T-cell (primary cell): ENCODE data around the gene NR1H3. TPM values are rescaled to one million over a fixed set of nuclear protein-coding genes. Genes with fewer than 3 reads are reported as not detected.
"Not testable (repeated sequence)": the region's sequence is repeated elsewhere in the genome, so short reads cannot be mapped to it uniquely, and the experiment has no call there.

Experiments used
- ATAC-seq, 4 experiments: fragments of 200-7000 bp in 3 of 4; fragments of 150-1000 bp in 1 of 4; cut with Tn5 transposase; replicated peaks in 1 of 4; 1 replicate in 3 of 4; 2 replicates in 1 of 4; pipeline ENCODE4 v1.10.0; 2021; ENCODE audit warnings: moderate library complexity in 3 of 4, mild to moderate bottlenecking in 2 of 4, moderate number of reproducible peaks in 1 of 4
- CTCF ChIA-PET, 2 donors: fragments of 300-600 bp; sonication (Branson Sonifier 250); formaldehyde crosslinking; loops; one replicate each; lab custom pipeline; 2022; ENCODE audit warnings: antibody characterized with exemption in 2 of 2; lab: Charles Lee
- POLR2A ChIA-PET, 2 donors: fragments of 300-600 bp; sonication (Branson Sonifier 250); formaldehyde crosslinking; loops; one replicate each; lab custom pipeline; 2022; ENCODE audit warnings: antibody characterized with exemption in 2 of 2; lab: Charles Lee
- DNase-seq, 35 experiments: peaks; one replicate each; pipeline versions ENCODE4 v3.0.0 to v3.0.0-alpha.2; 2013 to 2023
- H3K27ac ChIP-seq: one replicate; pipeline ENCODE4 v1.5.1; 2013; ENCODE audit warnings: low read length
- H3K27me3 ChIP-seq, 2 experiments: replicated peaks in 1 of 2; 1 replicate in 1 of 2; 2 replicates in 1 of 2; pipeline versions ENCODE4 v1.6.1 to v1.7.0; 2013; ENCODE audit warnings: low read length in 1 of 2, mixed read lengths in 1 of 2; ENCODE audit not compliant: control insufficient read depth in 2 of 2, insufficient read depth in 2 of 2; ENCODE audit errors: extremely low read depth in 1 of 2
- H3K36me3 ChIP-seq, 2 donors: 1 replicate in 1 of 2; 2 replicates in 1 of 2; pipeline versions ENCODE4 v1.6.1 to v1.7.0; 2013; ENCODE audit warnings: low read length in 1 of 2; ENCODE audit not compliant: control insufficient read depth in 2 of 2, insufficient read depth in 1 of 2; ENCODE audit errors: extremely low read depth in 1 of 2
- H3K4me1 ChIP-seq, 2 experiments: 1 replicate in 1 of 2; 2 replicates in 1 of 2; pipeline versions ENCODE4 v1.6.1 to v1.7.0; 2013; ENCODE audit warnings: low read length in 2 of 2, mixed read lengths in 1 of 2; ENCODE audit not compliant: insufficient read depth in 2 of 2, control insufficient read depth in 1 of 2; ENCODE audit errors: extremely low read depth in 1 of 2
- H3K4me3 ChIP-seq, 2 donors: 1 replicate in 1 of 2; 2 replicates in 1 of 2; pipeline versions ENCODE4 v1.5.1 to v1.7.0; 2013; ENCODE audit warnings: mild to moderate bottlenecking in 2 of 2, low read length in 1 of 2, moderate library complexity in 1 of 2; ENCODE audit not compliant: control insufficient read depth in 1 of 2; ENCODE audit errors: extremely low read depth in 1 of 2
- H3K9me3 ChIP-seq: 2 replicates; pipeline ENCODE4 v1.7.0; 2013
- H3K27ac Mint-ChIP-seq, 2 donors: one replicate each; pipeline ENCODE4 v1.8.0; 2020 to 2021; ENCODE audit warnings: mild to moderate bottlenecking in 2 of 2, mixed read lengths in 2 of 2
- H3K27me3 Mint-ChIP-seq, 2 donors: one replicate each; pipeline ENCODE4 v1.8.0; 2021 to 2022; ENCODE audit warnings: mixed read lengths in 2 of 2
- H3K36me3 Mint-ChIP-seq: one replicate; pipeline ENCODE4 v1.8.0; 2021; ENCODE audit warnings: mixed read lengths
- H3K4me1 Mint-ChIP-seq, 3 donors: one replicate each; pipeline ENCODE4 v1.8.0; 2020 to 2022; ENCODE audit warnings: mixed read lengths in 3 of 3, mild to moderate bottlenecking in 1 of 3
- H3K4me3 Mint-ChIP-seq, 3 donors: one replicate each; pipeline ENCODE4 v1.8.0; 2020 to 2022; ENCODE audit warnings: mild to moderate bottlenecking in 3 of 3, mixed read lengths in 3 of 3, moderate library complexity in 3 of 3
- H3K9me3 Mint-ChIP-seq, 3 donors: one replicate each; pipeline ENCODE4 v1.8.0; 2020 to 2022; ENCODE audit warnings: mixed read lengths in 3 of 3
- WGBS: methylation state at CpG from one replicate; pipeline ENCODE4 v1.1.5; 2013; ENCODE audit warnings: missing lambda C conversion rate; ENCODE audit not compliant: insufficient coverage; 5-methylcytosine and 5-hydroxymethylcytosine counted together
- total RNA-seq, 35 experiments: library from RNA in 6 of 35; stranded (reverse) in 6 of 35; fragments of 120-200 nt in 1 of 35; gene quantifications; one replicate each; pipeline versions ENCODE4 v1.2.1 to v1.2.4 and lab custom pipeline; 2013 to 2026

Gene NR1H3
- total RNA-seq, 5 donors from 2014 or later (not counting 1 experiment from before 2014, with no cell fraction given): 3.6 to 16.7 (median 11.7) TPM

DNA sequence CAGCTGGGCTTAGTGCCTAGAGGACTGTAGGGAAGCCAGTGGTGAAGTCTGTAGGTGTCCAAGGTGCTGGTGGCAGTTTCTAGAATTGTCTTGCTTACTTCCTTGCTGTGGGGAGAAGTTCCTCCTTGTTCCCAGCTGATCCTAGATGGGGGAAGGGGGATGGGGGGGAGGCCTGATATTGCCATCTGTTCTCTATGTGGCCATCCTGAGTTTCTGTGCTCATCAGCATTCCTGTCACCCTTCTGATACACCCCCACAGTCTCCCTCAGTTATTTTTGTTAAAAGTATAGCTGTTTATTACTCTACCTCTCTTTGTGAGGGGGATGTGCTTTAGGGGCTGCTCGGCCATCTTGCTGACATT lies 48.7 kb downstream of the NR1H3 start:
- Mint-ChIP-seq H3K27ac (no peak overlapping the region), H3K9me3 (peaks cover 5 to 7% (median 5%) of the 10 kb centered on the region in 3 donors), H3K36me3 (peaks cover 59% of the 10 kb centered on the region), H3K27me3 (no peaks in the 10 kb centered on the region), H3K4me1 (peaks cover 0 to 6% (median 3%) of the 10 kb centered on the region in 3 donors), H3K4me3 (no peak overlapping the region)
- no CpG with 5 or more reads among the region's 1 CpG for WGBS
- no peaks in the 10 kb centered on the region for H3K4me1 ChIP-seq
- no peak overlapping the region for H3K4me3 ChIP-seq
- H3K36me3 ChIP-seq: peaks cover 11 to 93% of the 10 kb centered on the region in 2 donors
- H3K27ac ChIP-seq: no peak overlapping the region
- H3K9me3 ChIP-seq: no peaks in the 10 kb centered on the region
- DNase-seq (no peak), ATAC-seq (no peak)
- ChIA-PET CTCF (interaction anchor here in 1 of 2 donors (0.6 kb wide), 1 partner anchor 74 kb away, joined by 5 read pairs; no protein-coding TSS in a partner anchor), POLR2A (interaction anchor here in 1 of 2 donors (0.6 to 0.7 kb wide), 4 partner anchors 12 to 1533 kb away, joined by 3 to 7 read pairs (median 4); no protein-coding TSS in a partner anchor)
- no peaks in the 10 kb centered on the region for H3K27me3 ChIP-seq

DNA sequence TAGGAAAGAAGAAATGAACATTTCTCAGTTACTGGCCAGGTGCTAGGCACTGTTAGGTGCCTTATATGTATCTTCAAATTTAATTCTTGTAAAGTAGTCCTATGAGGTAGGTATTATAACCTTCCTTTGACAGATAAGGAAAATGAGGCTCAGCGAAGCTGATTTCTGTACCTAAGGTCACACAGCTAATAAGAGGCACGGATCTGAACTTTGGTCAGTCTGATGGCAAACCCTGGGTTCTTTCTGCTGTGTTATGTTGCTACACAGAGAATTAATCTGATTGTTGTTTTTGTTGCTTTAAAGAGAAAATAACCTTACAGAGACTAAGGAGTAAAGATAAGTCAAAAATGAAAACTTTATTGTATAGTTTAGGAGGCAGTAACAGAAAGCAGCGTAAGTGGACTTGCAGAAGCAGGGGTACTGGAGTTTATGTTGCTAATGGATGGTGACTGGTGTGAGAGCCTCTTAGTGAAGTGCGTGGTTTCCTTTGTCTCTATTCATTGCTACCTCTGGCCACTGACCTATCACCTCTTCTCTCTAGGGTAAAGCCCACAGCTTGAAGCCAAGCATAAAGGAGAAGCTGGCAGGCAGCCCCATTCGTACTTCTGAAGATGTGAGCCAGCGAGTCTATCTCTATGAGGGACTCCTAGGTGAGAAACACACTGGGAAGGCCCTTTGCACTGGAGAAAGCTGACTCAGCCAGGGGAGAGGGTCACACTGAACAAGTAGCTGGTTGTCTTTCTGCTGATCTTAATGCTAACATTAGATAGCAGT lies 50.4 kb downstream of the NR1H3 start:
- Histone ChIP-seq H3K27me3 (no peaks in the 10 kb centered on the region), H3K36me3 (peaks cover 7 to 93% of the 10 kb centered on the region in 2 donors), H3K4me3 (no peak overlapping the region), H3K27ac (no peak overlapping the region), H3K4me1 (no peaks in the 10 kb centered on the region), H3K9me3 (no peaks in the 10 kb centered on the region)
- ChIA-PET CTCF (no interaction called here), POLR2A (interaction anchor here in 1 of 2 donors (0.7 kb wide), 1 partner anchor 13 kb away, joined by 4 read pairs; no protein-coding TSS in a partner anchor)
- ATAC-seq: no peak
- no peaks in the 10 kb centered on the region for H3K27me3 Mint-ChIP-seq
- peaks cover 0 to 6% (median 0%) of the 10 kb centered on the region in 3 donors for H3K4me1 Mint-ChIP-seq
- no peak overlapping the region for H3K4me3 Mint-ChIP-seq
- no peak for DNase-seq
- peaks cover 44% of the 10 kb centered on the region for H3K36me3 Mint-ChIP-seq
- H3K9me3 Mint-ChIP-seq: no peaks in the 10 kb centered on the region
- no peak overlapping the region for H3K27ac Mint-ChIP-seq
- 89% methylated on average over 3 of the region's 6 CpGs for WGBS

DNA sequence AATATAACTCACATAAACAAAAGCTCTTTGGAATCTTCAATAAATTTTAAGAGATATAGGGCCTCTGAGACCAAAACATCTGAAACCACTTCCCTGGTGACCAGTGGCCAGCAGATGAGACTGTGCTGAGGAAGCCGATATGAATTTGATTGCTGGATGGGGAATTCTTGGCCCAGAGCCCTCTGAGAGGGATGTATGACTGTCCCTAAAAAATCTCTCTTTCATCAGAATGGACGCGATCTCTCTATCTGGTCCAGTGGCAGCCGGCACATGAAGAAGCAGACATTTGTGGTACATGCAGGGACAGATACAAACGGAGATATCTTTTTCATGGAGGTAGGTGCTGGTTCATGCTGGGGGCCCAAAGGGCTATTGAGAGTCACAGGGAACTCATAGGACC lies 57.2 kb downstream of the NR1H3 start:
- POLR2A ChIA-PET: interaction anchor here (0.5 to 0.7 kb wide), 2 partner anchors 11 to 18 kb away, joined by 3 to 4 read pairs; no protein-coding TSS in a partner anchor
- Histone ChIP-seq H3K4me1 (no peaks in the 10 kb centered on the region), H3K27me3 (no peaks in the 10 kb centered on the region), H3K27ac (no peak overlapping the region), H3K36me3 (peaks cover 7 to 78% of the 10 kb centered on the region in 2 donors), H3K9me3 (no peaks in the 10 kb centered on the region), H3K4me3 (no peak overlapping the region)
- no peaks in the 10 kb centered on the region for H3K9me3 Mint-ChIP-seq
- ATAC-seq (no peak), DNase-seq (no peak)
- no CpG with 5 or more reads among the region's 5 CpGs for WGBS
- CTCF ChIA-PET: no interaction called here
- no peak overlapping the region for H3K27ac Mint-ChIP-seq
- no peak overlapping the region for H3K4me3 Mint-ChIP-seq
- no peaks in the 10 kb centered on the region for H3K27me3 Mint-ChIP-seq
- H3K4me1 Mint-ChIP-seq: peaks cover 0 to 3% (median 0%) of the 10 kb centered on the region in 3 donors
- H3K36me3 Mint-ChIP-seq: peaks cover 30% of the 10 kb centered on the region

DNA sequence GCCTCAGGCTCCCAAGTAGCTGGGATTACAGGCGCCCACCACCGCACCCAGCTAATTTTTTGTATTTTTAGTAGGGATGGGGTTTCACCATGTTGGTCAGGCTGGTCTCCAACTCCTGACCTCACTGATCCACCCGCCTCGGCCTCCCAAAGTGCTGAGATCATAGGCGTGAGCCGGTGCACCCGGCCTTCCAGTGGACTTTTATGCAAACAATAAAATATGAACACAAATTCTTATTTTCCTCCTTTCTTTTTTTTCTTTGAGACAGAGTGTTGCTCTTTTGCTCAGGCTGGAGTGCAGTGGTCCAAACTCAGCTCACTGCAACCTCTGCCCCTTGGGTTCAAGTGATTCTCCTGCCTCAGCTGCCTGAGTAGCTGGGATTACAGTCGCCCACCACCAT lies 58.7 kb downstream of the NR1H3 start:
- H3K9me3 ChIP-seq, H3K9me3 Mint-ChIP-seq, H3K27me3 Mint-ChIP-seq, H3K27me3 ChIP-seq, H3K27ac ChIP-seq, DNase-seq, POLR2A ChIA-PET, CTCF ChIA-PET, ATAC-seq, H3K4me1 Mint-ChIP-seq, H3K4me3 ChIP-seq, H3K4me3 Mint-ChIP-seq, H3K27ac Mint-ChIP-seq, H3K4me1 ChIP-seq: not testable (repeated sequence)
- no CpG with 5 or more reads among the region's 8 CpGs for WGBS
- H3K36me3 Mint-ChIP-seq: peaks cover 32% of the 10 kb centered on the region
- H3K36me3 ChIP-seq: peaks cover 7 to 70% of the 10 kb centered on the region in 2 donors

DNA sequence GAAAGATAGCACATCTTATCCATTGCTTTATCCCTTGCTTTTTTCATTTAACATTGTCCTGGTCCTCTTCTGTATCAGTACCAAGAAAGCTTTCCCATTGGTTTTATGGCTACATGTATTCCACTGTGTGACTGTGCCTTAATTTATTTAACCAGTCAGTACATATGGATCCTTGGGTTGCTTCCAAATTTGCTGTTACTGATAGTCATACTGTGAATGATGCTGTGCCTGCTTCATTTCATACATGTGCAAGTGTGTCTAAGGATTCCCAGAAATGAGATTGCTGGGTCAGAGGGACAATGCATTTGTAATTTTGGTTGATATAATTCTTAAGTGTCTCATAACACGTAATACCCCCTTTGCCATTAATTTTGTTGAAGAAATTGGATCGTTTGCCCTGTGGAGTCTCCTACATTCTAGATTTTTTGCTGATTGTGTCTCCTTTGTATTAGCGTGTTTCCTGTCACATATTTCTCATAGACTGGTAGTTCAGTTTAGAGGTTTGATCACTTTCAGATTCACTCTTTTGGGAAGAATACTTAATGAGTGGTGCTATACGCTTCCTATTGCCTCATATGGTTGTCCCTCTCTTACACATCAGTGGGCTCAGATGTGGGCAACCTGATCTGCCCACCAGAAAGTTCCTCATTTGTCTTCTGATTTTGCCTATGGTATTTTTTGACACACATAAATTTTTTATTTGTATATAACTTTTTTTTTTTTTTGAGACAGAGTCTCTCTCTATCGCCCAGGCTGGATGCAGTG lies 59.5 kb downstream of the NR1H3 start:
- DNase-seq: no peak
- CTCF ChIA-PET: no interaction called here
- Histone ChIP-seq H3K27me3 (no peaks in the 10 kb centered on the region), H3K36me3 (peaks cover 7 to 69% of the 10 kb centered on the region in 2 donors), H3K4me3 (no peak overlapping the region), H3K9me3 (no peaks in the 10 kb centered on the region), H3K27ac (no peak overlapping the region), H3K4me1 (no peaks in the 10 kb centered on the region)
- peaks cover 39% of the 10 kb centered on the region for H3K36me3 Mint-ChIP-seq
- no peak overlapping the region for H3K27ac Mint-ChIP-seq
- H3K9me3 Mint-ChIP-seq: no peaks in the 10 kb centered on the region
- no peak overlapping the region for H3K4me3 Mint-ChIP-seq
- H3K4me1 Mint-ChIP-seq: peaks cover 0 to 3% (median 0%) of the 10 kb centered on the region in 3 donors
- POLR2A ChIA-PET: no interaction called here
- ATAC-seq: no peak
- no peaks in the 10 kb centered on the region for H3K27me3 Mint-ChIP-seq
- 60% methylated on average over 1 of the region's 5 CpGs for WGBS

DNA sequence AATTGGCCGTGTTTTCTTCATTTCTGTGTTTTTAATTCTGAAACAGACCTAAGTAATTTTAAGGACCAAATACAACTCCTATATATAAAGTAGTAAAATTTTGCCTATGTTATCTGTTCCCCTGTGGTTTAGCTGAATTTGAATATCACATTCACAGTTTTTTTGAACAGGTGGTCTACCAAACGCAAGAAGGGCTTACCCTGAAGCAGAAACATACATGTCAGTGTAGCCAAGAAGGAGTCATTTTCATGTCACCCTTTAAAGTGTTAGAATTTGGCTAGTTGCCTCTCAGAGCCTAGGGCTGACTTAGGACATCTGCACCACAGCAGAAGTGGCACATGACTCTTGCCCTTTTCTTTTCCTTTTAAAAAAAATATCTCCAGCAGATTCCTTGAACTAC lies 60.4 kb downstream of the NR1H3 start:
- peaks cover 36% of the 10 kb centered on the region for H3K36me3 Mint-ChIP-seq
- H3K9me3 ChIP-seq: no peaks in the 10 kb centered on the region
- H3K4me1 ChIP-seq: no peaks in the 10 kb centered on the region
- no peak overlapping the region for H3K27ac ChIP-seq
- ChIA-PET POLR2A (no interaction called here), CTCF (interaction anchor here in 1 of 2 donors (0.7 kb wide), 1 partner anchor 29 kb away, joined by 3 read pairs; no protein-coding TSS in a partner anchor)
- ATAC-seq: no peak
- no peaks in the 10 kb centered on the region for H3K27me3 Mint-ChIP-seq
- H3K4me1 Mint-ChIP-seq: peaks cover 0 to 3% (median 0%) of the 10 kb centered on the region in 3 donors
- no peak overlapping the region for H3K27ac Mint-ChIP-seq
- WGBS: no CpG with 5 or more reads among the region's 2 CpGs
- no peak overlapping the region for H3K4me3 ChIP-seq
- H3K36me3 ChIP-seq: peaks cover 7 to 62% of the 10 kb centered on the region in 2 donors
- H3K4me3 Mint-ChIP-seq: no peak overlapping the region
- no peak for DNase-seq
- H3K27me3 ChIP-seq: no peaks in the 10 kb centered on the region
- H3K9me3 Mint-ChIP-seq: no peaks in the 10 kb centered on the region
